ENCODE results near the gene KIF5C.

DNA sequence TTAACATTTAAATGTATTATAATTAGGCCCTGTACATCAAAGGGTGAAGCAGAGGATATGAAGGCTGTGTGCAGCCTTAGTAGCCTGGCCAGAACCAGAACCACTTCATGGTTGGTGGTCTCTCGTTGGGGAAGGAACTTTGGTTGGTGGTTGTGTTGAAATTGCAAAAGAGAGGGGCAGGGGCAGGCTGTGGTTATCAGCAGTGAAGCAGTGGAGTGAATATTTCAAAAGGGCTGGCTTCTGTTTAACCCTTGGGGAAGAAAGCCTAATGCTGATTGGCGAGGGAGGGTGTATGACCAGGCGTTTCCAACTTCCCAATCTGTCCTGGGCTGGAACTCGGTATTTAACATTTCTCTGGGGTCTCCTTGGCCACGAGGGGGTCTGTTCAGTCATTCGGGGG lies 112.3 kb downstream of the KIF5C start:
- TF ChIP-seq, protein P1, sequence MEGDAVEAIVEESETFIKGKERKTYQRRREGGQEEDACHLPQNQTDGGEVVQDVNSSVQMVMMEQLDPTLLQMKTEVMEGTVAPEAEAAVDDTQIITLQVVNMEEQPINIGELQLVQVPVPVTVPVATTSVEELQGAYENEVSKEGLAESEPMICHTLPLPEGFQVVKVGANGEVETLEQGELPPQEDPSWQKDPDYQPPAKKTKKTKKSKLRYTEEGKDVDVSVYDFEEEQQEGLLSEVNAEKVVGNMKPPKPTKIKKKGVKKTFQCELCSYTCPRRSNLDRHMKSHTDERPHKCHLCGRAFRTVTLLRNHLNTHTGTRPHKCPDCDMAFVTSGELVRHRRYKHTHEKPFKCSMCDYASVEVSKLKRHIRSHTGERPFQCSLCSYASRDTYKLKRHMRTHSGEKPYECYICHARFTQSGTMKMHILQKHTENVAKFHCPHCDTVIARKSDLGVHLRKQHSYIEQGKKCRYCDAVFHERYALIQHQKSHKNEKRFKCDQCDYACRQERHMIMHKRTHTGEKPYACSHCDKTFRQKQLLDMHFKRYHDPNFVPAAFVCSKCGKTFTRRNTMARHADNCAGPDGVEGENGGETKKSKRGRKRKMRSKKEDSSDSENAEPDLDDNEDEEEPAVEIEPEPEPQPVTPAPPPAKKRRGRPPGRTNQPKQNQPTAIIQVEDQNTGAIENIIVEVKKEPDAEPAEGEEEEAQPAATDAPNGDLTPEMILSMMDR (IDR thresholded peaks at IDR 0.05): no peak
- no peak for TF ChIP-seq EP300 (IDR thresholded peaks at IDR 0.05)

All from stomach (tissue), 4 donors.